Panc1 (cell line): ENCODE data around the gene LPA. TPM values are rescaled to one million over a fixed set of nuclear protein-coding genes. Genes with fewer than 3 reads are reported as not detected.

ENCODE experiments used
- ATAC-seq: fragments of 200-7000 bp; cut with Tn5 transposase; 2 replicates; pipeline ENCODE4 v1.9.1; 2020; ENCODE audit warnings: mild to moderate bottlenecking, moderate library complexity
- BruUV-seq: library from RNA; stranded (reverse); fragments of 400-500 nt; replicated peaks from 2 replicates; lab custom pipeline; 2021; lab: Mats Ljungman, UMichigan
- CTCF ChIA-PET: fragments of 300-600 bp; sonication (Branson Sonifier 250); formaldehyde crosslinking; loops from one replicate; lab custom pipeline; 2022; ENCODE audit warnings: antibody characterized with exemption; lab: Charles Lee
- POLR2A ChIA-PET: fragments of 300-600 bp; sonication (Branson Sonifier 250); formaldehyde crosslinking; loops from one replicate; lab custom pipeline; 2022; ENCODE audit warnings: antibody characterized with exemption; lab: Charles Lee
- DNase-seq: peaks from one replicate; pipeline ENCODE4 v3.0.0-alpha.2; 2010; ENCODE audit warnings: low read depth, low spot score
- H3K27ac ChIP-seq: 2 replicates; pipeline ENCODE4 v1.5.1; 2011; ENCODE audit warnings: mild to moderate bottlenecking, low read length, inconsistent platforms
- H3K27me3 ChIP-seq: fragments of 200-500 bp; sonication (Bioruptor generic); 2 replicates; pipeline ENCODE4 v1.6.0; 2014; ENCODE audit warnings: low read length, inconsistent platforms; ENCODE audit not compliant: control insufficient read depth, insufficient read depth
- H3K36me3 ChIP-seq: fragments of 200-500 bp; sonication (Bioruptor generic); 2 replicates; pipeline ENCODE4 v1.5.1; 2014; ENCODE audit warnings: inconsistent platforms, mild to moderate bottlenecking, low read length, moderate library complexity; ENCODE audit not compliant: control insufficient read depth, insufficient read depth
- H3K4me1 ChIP-seq: 2 replicates; pipeline ENCODE4 v1.5.1; 2011; ENCODE audit warnings: inconsistent platforms, mild to moderate bottlenecking, low read length, moderate library complexity; ENCODE audit not compliant: control insufficient read depth, insufficient read depth
- H3K4me3 ChIP-seq, 2 experiments: 2 replicates each; pipeline ENCODE4 v1.5.1; 2011 to 2012; ENCODE audit warnings: low read depth in 2 of 2, low read length in 2 of 2, mild to moderate bottlenecking in 2 of 2, inconsistent platforms in 1 of 2, moderate library complexity in 1 of 2
- H3K9me3 ChIP-seq: fragments of 200-500 bp; sonication (Bioruptor generic); 2 replicates; pipeline ENCODE4 v1.5.1; 2014; ENCODE audit warnings: low read depth, mild to moderate bottlenecking, inconsistent platforms, low read length, moderate library complexity; ENCODE audit not compliant: control insufficient read depth, insufficient read depth
- CTCF ChIP-seq: fragments of 450-650 bp; IDR thresholded peaks from 2 replicates; pipeline ENCODE4 v1.5.1; 2017; ENCODE audit warnings: mild to moderate bottlenecking
- POLR2AphosphoS5 ChIP-seq: IDR thresholded peaks from 2 replicates; pipeline ENCODE4 v1.6.1; 2012; ENCODE audit warnings: mild to moderate bottlenecking, low read depth, low read length, moderate library complexity
- REST ChIP-seq, 2 experiments: IDR thresholded peaks; 2 replicates each; pipeline ENCODE4 v1.6.1; 2011 to 2012; ENCODE audit warnings: low read depth in 2 of 2, control low read depth in 1 of 2, low read length in 1 of 2, mild to moderate bottlenecking in 1 of 2, moderate library complexity in 1 of 2; ENCODE audit not compliant: insufficient read depth in 1 of 2
- SIN3A ChIP-seq: IDR thresholded peaks from 2 replicates; pipeline ENCODE4 v1.6.1; 2012; ENCODE audit warnings: low read depth, mild to moderate bottlenecking, low read length, moderate library complexity, borderline replicate concordance; ENCODE audit not compliant: insufficient read depth
- TCF7L2 ChIP-seq: IDR thresholded peaks from 2 replicates; pipeline ENCODE4 v1.6.1; 2011; ENCODE audit warnings: mild to moderate bottlenecking, low read depth, low read length, inconsistent platforms
- in situ Hi-C: cut with HindIII; loops from 2 replicates; pipeline ENCODE4 v1.10.0; 2016; ENCODE audit warnings: low sequenced_read_pairs, low pct_unique_long_range_greater_than_20kb
- intact Hi-C: fragments of 100-400 bp; cut with micrococcal nuclease; formaldehyde crosslinking; loops from one replicate; pipeline ENCODE4 v1.10.0; 2022; ENCODE audit not compliant: unreplicated experiment
- total RNA-seq: library from RNA; stranded (reverse); gene quantifications from one replicate; pipeline ENCODE4 v1.2.1, GENCODE V29; 2021; ENCODE audit not compliant: unreplicated experiment

Gene LPA
- total RNA-seq, 1 experiment from 2014 or later, result 0.21 TPM

GRCh38 chr6:160659562-160659961, 4.5 kb downstream of the LPA start:
- Histone ChIP-seq H3K4me3 (no peak overlapping the region), H3K36me3 (no peaks in the 10 kb centered on the region), H3K27ac (no peak overlapping the region), H3K9me3 (no peaks in the 10 kb centered on the region), H3K4me1 (no peaks in the 10 kb centered on the region), H3K27me3 (no peaks in the 10 kb centered on the region; the same call in 1 of the 2 replicates)
- in situ Hi-C loops, result no loop called here
- no TSS peak for BruUV-seq
- POLR2A ChIA-PET, result no interaction called here
- DNase-seq, result no peak
- TF ChIP-seq CTCF, result no peak
- TF ChIP-seq REST (IDR thresholded peaks at IDR 0.05; ENCODE audit: insufficient read depth in 1 of 2, low read depth in 2 of 2, low read length in 1 of 2), result no peak
- no peak for TF ChIP-seq TCF7L2
- TF ChIP-seq POLR2AphosphoS5, result no peak
- ATAC-seq, result no peak
- intact Hi-C loops, result no loop called here
- CTCF ChIA-PET, result no interaction called here

GRCh38 chr6:160634706-160635105, 29.4 kb downstream of the LPA start:
- Histone ChIP-seq H3K27ac (no peak overlapping the region), H3K27me3 (no peaks in the 10 kb centered on the region), H3K4me1 (no peaks in the 10 kb centered on the region), H3K36me3 (no peaks in the 10 kb centered on the region), H3K4me3 (no peak overlapping the region), H3K9me3 (no peaks in the 10 kb centered on the region)
- ATAC-seq (no peak), DNase-seq (no peak)
- CTCF ChIA-PET, result no interaction called here
- TF ChIP-seq TCF7L2 (no peak), CTCF (no peak), POLR2AphosphoS5 (no peak), REST (IDR thresholded peaks at IDR 0.05; ENCODE audit: insufficient read depth in 1 of 2, low read depth in 2 of 2, low read length in 1 of 2) (no peak), SIN3A (no peak)
- in situ Hi-C loops, result no loop called here
- intact Hi-C loops, result no loop called here
- no TSS peak for BruUV-seq
- POLR2A ChIA-PET, result no interaction called here
